ENCODE measurements around the gene RAB26.
"Not testable (repeated sequence)": the region's sequence is repeated elsewhere in the genome, so short reads cannot be mapped to it uniquely, and the experiment has no call there.

Gene RAB26

GRCh38 chr16:2200313-2200712 is 51.9 kb downstream of the RAB26 start:
- DNase-seq: no peak

- not testable (repeated sequence) for DNase-seq
These were observed 54.8 kb downstream of the RAB26 start for GRCh38 chr16:2203119-2203688.
